Stimulated activated memory B cell treated with anti-CD40 and anti-IgM and Interleukin-4, amounts not matched to agents 10 μg/mL and 1 μg/mL and 100 μg/mL, for 72 hours (primary cell): Measurements from ENCODE around the gene ACO1.

ENCODE experiments used
- ATAC-seq: fragments of 150-1000 bp; cut with Tn5 transposase; 2 replicates; pipeline ENCODE4 v1.10.0; 2021
- H3K27ac Mint-ChIP-seq: one replicate; pipeline ENCODE4 v1.8.0; 2022; ENCODE audit warnings: mild to moderate bottlenecking, mixed read lengths
- H3K27me3 Mint-ChIP-seq: one replicate; pipeline ENCODE4 v1.8.0; 2022; ENCODE audit warnings: mixed read lengths
- H3K36me3 Mint-ChIP-seq: one replicate; pipeline ENCODE4 v1.8.0; 2022; ENCODE audit warnings: mixed read lengths
- H3K4me1 Mint-ChIP-seq: one replicate; pipeline ENCODE4 v1.8.0; 2022; ENCODE audit warnings: mixed read lengths
- H3K4me3 Mint-ChIP-seq: one replicate; pipeline ENCODE4 v1.8.0; 2022; ENCODE audit warnings: mild to moderate bottlenecking, moderate library complexity, mixed read lengths
- H3K9me3 Mint-ChIP-seq: one replicate; pipeline ENCODE4 v1.8.0; 2022; ENCODE audit warnings: mixed read lengths

ACO1 gene

GRCh38 chr9:32395510-32396216, 11.2 kb downstream of the ACO1 start:
- Mint-ChIP-seq H3K9me3 (no peaks in the 10 kb centered on the region), H3K4me1 (no peaks in the 10 kb centered on the region), H3K36me3 (peaks cover 19% of the 10 kb centered on the region), H3K27me3 (no peaks in the 10 kb centered on the region), H3K4me3 (no peak overlapping the region), H3K27ac (no peak overlapping the region)
- no peak for ATAC-seq

GRCh38 chr9:32398207-32398606, 13.8 kb downstream of the ACO1 start:
- no peaks in the 10 kb centered on the region for H3K27me3 Mint-ChIP-seq

GRCh38 chr9:32399110-32399815, 14.8 kb downstream of the ACO1 start:
- H3K4me1 Mint-ChIP-seq, result peaks cover 17% of the 10 kb centered on the region
- H3K4me3 Mint-ChIP-seq, result no peak overlapping the region
- peaks cover 6% of the 10 kb centered on the region for H3K36me3 Mint-ChIP-seq
- no peak for ATAC-seq
- H3K9me3 Mint-ChIP-seq, result no peaks in the 10 kb centered on the region
- no peaks in the 10 kb centered on the region for H3K27me3 Mint-ChIP-seq
- no peak overlapping the region for H3K27ac Mint-ChIP-seq

More at GRCh38 chr9:32398207-32398606, 13.8 kb downstream of the ACO1 start:
- Mint-ChIP-seq H3K4me3 (no peak overlapping the region), H3K27ac (no peak overlapping the region), H3K36me3 (peaks cover 9% of the 10 kb centered on the region), H3K9me3 (no peaks in the 10 kb centered on the region), H3K4me1 (peaks cover 12% of the 10 kb centered on the region)
- ATAC-seq, result no peak

GRCh38 chr9:32401488-32401887, 17.0 kb downstream of the ACO1 start:
- ATAC-seq, result peak; percentile 84
- Mint-ChIP-seq H3K9me3 (no peaks in the 10 kb centered on the region), H3K36me3 (peaks cover 22% of the 10 kb centered on the region), H3K4me3 (no peak overlapping the region), H3K27ac (no peak overlapping the region), H3K27me3 (no peaks in the 10 kb centered on the region), H3K4me1 (peaks cover 21% of the 10 kb centered on the region)

- no peaks in the 10 kb centered on the region for H3K9me3 Mint-ChIP-seq
- ATAC-seq, result no peak
- H3K4me3 Mint-ChIP-seq, result no peak overlapping the region
- no peaks in the 10 kb centered on the region for H3K27me3 Mint-ChIP-seq
- peaks cover 21% of the 10 kb centered on the region for H3K4me1 Mint-ChIP-seq
- peaks cover 43% of the 10 kb centered on the region for H3K36me3 Mint-ChIP-seq
- H3K27ac Mint-ChIP-seq, result no peak overlapping the region
Observed at GRCh38 chr9:32403567-32404260, 19.3 kb downstream of the ACO1 start.

- H3K4me1 Mint-ChIP-seq, result peaks cover 21% of the 10 kb centered on the region
- no peak for ATAC-seq
- no peaks in the 10 kb centered on the region for H3K27me3 Mint-ChIP-seq
- H3K36me3 Mint-ChIP-seq, result peaks cover 48% of the 10 kb centered on the region
- H3K4me3 Mint-ChIP-seq, result no peak overlapping the region
- H3K27ac Mint-ChIP-seq, result no peak overlapping the region
- no peaks in the 10 kb centered on the region for H3K9me3 Mint-ChIP-seq
Observed at GRCh38 chr9:32404402-32404801, 20.0 kb downstream of the ACO1 start.

- peaks cover 21% of the 10 kb centered on the region for H3K4me1 Mint-ChIP-seq
- no peak for ATAC-seq
- no peak overlapping the region for H3K4me3 Mint-ChIP-seq
- H3K27ac Mint-ChIP-seq, result no peak overlapping the region
- no peaks in the 10 kb centered on the region for H3K27me3 Mint-ChIP-seq
- H3K36me3 Mint-ChIP-seq, result peaks cover 48% of the 10 kb centered on the region
- no peaks in the 10 kb centered on the region for H3K9me3 Mint-ChIP-seq
Observed at GRCh38 chr9:32404856-32405255, 20.4 kb downstream of the ACO1 start.

GRCh38 chr9:32405506-32405905, 21.1 kb downstream of the ACO1 start:
- peaks cover 21% of the 10 kb centered on the region for H3K4me1 Mint-ChIP-seq
- H3K9me3 Mint-ChIP-seq, result no peaks in the 10 kb centered on the region
- H3K36me3 Mint-ChIP-seq, result peaks cover 51% of the 10 kb centered on the region
- no peaks in the 10 kb centered on the region for H3K27me3 Mint-ChIP-seq
- ATAC-seq, result no peak
- H3K4me3 Mint-ChIP-seq, result no peak overlapping the region
- no peak overlapping the region for H3K27ac Mint-ChIP-seq

GRCh38 chr9:32406046-32406445, 21.6 kb downstream of the ACO1 start:
- H3K36me3 Mint-ChIP-seq, result peaks cover 57% of the 10 kb centered on the region
- peaks cover 21% of the 10 kb centered on the region for H3K4me1 Mint-ChIP-seq
- H3K27me3 Mint-ChIP-seq, result no peaks in the 10 kb centered on the region
- no peak overlapping the region for H3K4me3 Mint-ChIP-seq
- no peak for ATAC-seq
- H3K27ac Mint-ChIP-seq, result no peak overlapping the region
- no peaks in the 10 kb centered on the region for H3K9me3 Mint-ChIP-seq

GRCh38 chr9:32411753-32412152, 27.3 kb downstream of the ACO1 start:
- H3K4me3 Mint-ChIP-seq, result no peak overlapping the region
- no peaks in the 10 kb centered on the region for H3K9me3 Mint-ChIP-seq
- H3K27ac Mint-ChIP-seq, result no peak overlapping the region
- no peak for ATAC-seq
- H3K4me1 Mint-ChIP-seq, result no peaks in the 10 kb centered on the region
- no peaks in the 10 kb centered on the region for H3K27me3 Mint-ChIP-seq
- peaks cover 60% of the 10 kb centered on the region for H3K36me3 Mint-ChIP-seq

GRCh38 chr9:32412440-32412839, 28.0 kb downstream of the ACO1 start:
- ATAC-seq, result no peak
- H3K4me1 Mint-ChIP-seq, result no peaks in the 10 kb centered on the region
- H3K4me3 Mint-ChIP-seq, result no peak overlapping the region
- H3K36me3 Mint-ChIP-seq, result peaks cover 55% of the 10 kb centered on the region
- no peaks in the 10 kb centered on the region for H3K9me3 Mint-ChIP-seq
- H3K27me3 Mint-ChIP-seq, result no peaks in the 10 kb centered on the region
- no peak overlapping the region for H3K27ac Mint-ChIP-seq

GRCh38 chr9:32413424-32413823, 29.0 kb downstream of the ACO1 start:
- Mint-ChIP-seq H3K27ac (no peak overlapping the region), H3K9me3 (no peaks in the 10 kb centered on the region), H3K27me3 (no peaks in the 10 kb centered on the region), H3K36me3 (peaks cover 55% of the 10 kb centered on the region), H3K4me1 (no peaks in the 10 kb centered on the region), H3K4me3 (no peak overlapping the region)
- no peak for ATAC-seq

- ATAC-seq, result no peak
- Mint-ChIP-seq H3K27ac (no peak overlapping the region), H3K4me1 (no peaks in the 10 kb centered on the region), H3K36me3 (peaks cover 54% of the 10 kb centered on the region), H3K27me3 (no peaks in the 10 kb centered on the region), H3K9me3 (no peaks in the 10 kb centered on the region), H3K4me3 (no peak overlapping the region)
Observed at GRCh38 chr9:32414856-32415255, 30.4 kb downstream of the ACO1 start.

GRCh38 chr9:32419921-32420320, 35.5 kb downstream of the ACO1 start:
- H3K27ac Mint-ChIP-seq, result no peak overlapping the region
- ATAC-seq, result no peak
- no peaks in the 10 kb centered on the region for H3K4me1 Mint-ChIP-seq
- H3K9me3 Mint-ChIP-seq, result no peaks in the 10 kb centered on the region
- H3K4me3 Mint-ChIP-seq, result no peak overlapping the region
- H3K27me3 Mint-ChIP-seq, result no peaks in the 10 kb centered on the region
- H3K36me3 Mint-ChIP-seq, result peaks cover 47% of the 10 kb centered on the region

- Mint-ChIP-seq H3K27me3 (no peaks in the 10 kb centered on the region), H3K9me3 (no peaks in the 10 kb centered on the region), H3K36me3 (peaks cover 48% of the 10 kb centered on the region), H3K27ac (no peak overlapping the region), H3K4me3 (no peak overlapping the region), H3K4me1 (no peaks in the 10 kb centered on the region)
- no peak for ATAC-seq
Observed at GRCh38 chr9:32422237-32422806, 37.9 kb downstream of the ACO1 start.
